Right lobe of liver (tissue), 6 donors: ENCODE measurements around the gene CCDC33. TPM values are rescaled to one million over a fixed set of nuclear protein-coding genes. Genes with fewer than 3 reads are reported as not detected.

Experiments
- ATAC-seq, 4 donors: fragments of 200-7000 bp; cut with Tn5 transposase; one replicate each; pipeline ENCODE4 v1.9.1; 2020; ENCODE audit warnings: mild to moderate bottlenecking in 4 of 4, moderate library complexity in 4 of 4
- DNase-seq, 3 donors: peaks; one replicate each; pipeline ENCODE4 v3.0.0-alpha.2; 2020
- H3K27ac ChIP-seq, 3 donors: fragments of 200-600 bp; one replicate each; pipeline ENCODE4 v1.8.0; 2022
- H3K27me3 ChIP-seq, 2 donors: fragments of 200-600 bp; one replicate each; pipeline ENCODE4 v1.8.0; 2022
- H3K36me3 ChIP-seq, 4 donors: fragments of 200-600 bp; sonication (generic) in 1 of 4; one replicate each; pipeline versions ENCODE4 v1.5.1 to v1.8.0; 2017 to 2022; ENCODE audit warnings: control low read depth in 1 of 4
- H3K4me1 ChIP-seq, 4 donors: fragments of 200-600 bp; sonication (generic) in 1 of 4; one replicate each; pipeline versions ENCODE4 v1.5.1 to v1.8.0; 2017 to 2022; ENCODE audit warnings: control low read depth in 1 of 4
- H3K4me3 ChIP-seq, 3 donors: fragments of 200-600 bp; one replicate each; pipeline ENCODE4 v1.8.0; 2022
- H3K9me3 ChIP-seq, 4 donors: fragments of 200-600 bp; sonication (generic) in 1 of 4; one replicate each; pipeline versions ENCODE4 v1.5.1 to v1.8.0; 2017 to 2022; ENCODE audit warnings: control low read depth in 1 of 4
- POLR2A ChIP-seq: fragments of 450-650 bp; IDR thresholded peaks from one replicate; pipeline ENCODE4 v1.6.1; 2017; ENCODE audit warnings: antibody characterized with exemption, mild to moderate bottlenecking
- WGBS: methylation state at CpG from one replicate; pipeline ENCODE4 v1.1.6; 2018; ENCODE audit warnings: low coverage, low lambda C conversion rate; ENCODE audit not compliant: insufficient coverage; ENCODE audit errors: missing lambda C conversion rate; 5-methylcytosine and 5-hydroxymethylcytosine counted together
- intact Hi-C, 2 donors: fragments of 100-400 bp; cut with DNase I; formaldehyde crosslinking; loops; one replicate each; pipeline versions ENCODE4 v1.11.2 to v1.14.1; 2022
- total RNA-seq, 6 experiments: library from RNA; depleted of rRNA in 2 of 6; stranded (reverse); fragments of >200 nt in 2 of 6; fragmentation: NEBNext Ultra II Directional in 3 of 6; extraction: Animal tissue kit (Norgen Biotek cat#: 25700) in 3 of 6; gene quantifications; one replicate each; pipeline versions ENCODE4 v1.1.0 to v1.2.4, GENCODE V29; 2016 to 2023
- TF ChIP-seq, protein P1 (sequence below), 4 donors: fragments of 200-600 bp in 3 of 4; fragments of 450-650 bp in 1 of 4; IDR thresholded peaks; one replicate each; pipeline versions ENCODE4 v1.5.1 to v1.8.0; 2016 to 2022; ENCODE audit warnings: antibody characterized with exemption in 4 of 4, mild to moderate bottlenecking in 2 of 4
- donor health status: DM: no; HTN: yes; CAD: no.
- donor health status: DM: no; HTN: no; CAD: no.
- donor health status: DM: no; HTN: no; CAD: no.
- donor health status: DM: no; HTN: yes; CAD: no.
- donor health status: DM: no; HTN: yes; CAD: no.

Gene CCDC33
- total RNA-seq, 6 experiments from 2014 or later: not detected

- Histone ChIP-seq H3K4me3 (no peak overlapping the region), H3K9me3 (no peaks in the 10 kb centered on the region), H3K36me3 (no peaks in the 10 kb centered on the region), H3K4me1 (no peaks in the 10 kb centered on the region), H3K27me3 (no peaks in the 10 kb centered on the region), H3K27ac (no peak overlapping the region)
- WGBS: 39% methylated on average over 8 of the region's 11 CpGs
- intact Hi-C loops: loop anchor here in 1 of 2 donors (10.0 kb wide), 1 partner anchor 64 kb away; no protein-coding TSS in a partner anchor
- DNase-seq: no peak
- ATAC-seq: no peak
- no peak for TF ChIP-seq POLR2A
- TF ChIP-seq, protein P1, sequence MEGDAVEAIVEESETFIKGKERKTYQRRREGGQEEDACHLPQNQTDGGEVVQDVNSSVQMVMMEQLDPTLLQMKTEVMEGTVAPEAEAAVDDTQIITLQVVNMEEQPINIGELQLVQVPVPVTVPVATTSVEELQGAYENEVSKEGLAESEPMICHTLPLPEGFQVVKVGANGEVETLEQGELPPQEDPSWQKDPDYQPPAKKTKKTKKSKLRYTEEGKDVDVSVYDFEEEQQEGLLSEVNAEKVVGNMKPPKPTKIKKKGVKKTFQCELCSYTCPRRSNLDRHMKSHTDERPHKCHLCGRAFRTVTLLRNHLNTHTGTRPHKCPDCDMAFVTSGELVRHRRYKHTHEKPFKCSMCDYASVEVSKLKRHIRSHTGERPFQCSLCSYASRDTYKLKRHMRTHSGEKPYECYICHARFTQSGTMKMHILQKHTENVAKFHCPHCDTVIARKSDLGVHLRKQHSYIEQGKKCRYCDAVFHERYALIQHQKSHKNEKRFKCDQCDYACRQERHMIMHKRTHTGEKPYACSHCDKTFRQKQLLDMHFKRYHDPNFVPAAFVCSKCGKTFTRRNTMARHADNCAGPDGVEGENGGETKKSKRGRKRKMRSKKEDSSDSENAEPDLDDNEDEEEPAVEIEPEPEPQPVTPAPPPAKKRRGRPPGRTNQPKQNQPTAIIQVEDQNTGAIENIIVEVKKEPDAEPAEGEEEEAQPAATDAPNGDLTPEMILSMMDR (IDR thresholded peaks at IDR 0.05): no peak
Measured at GRCh38 chr15:74220475-74221248, 15.5 kb upstream of the CCDC33 start.

GRCh38 chr15:74221399-74222239 lies 14.5 kb upstream of the CCDC33 start:
- H3K9me3 ChIP-seq: no peaks in the 10 kb centered on the region
- DNase-seq (no peak), ATAC-seq (no peak)
- no peaks in the 10 kb centered on the region for H3K4me1 ChIP-seq
- intact Hi-C loops: loop anchor here in 1 of 2 donors (10.0 kb wide), 1 partner anchor 63 kb away; no protein-coding TSS in a partner anchor
- no peaks in the 10 kb centered on the region for H3K36me3 ChIP-seq
- TF ChIP-seq, protein P1 (IDR thresholded peaks at IDR 0.05): no peak
- no peak for TF ChIP-seq POLR2A
- no peak overlapping the region for H3K27ac ChIP-seq
- H3K4me3 ChIP-seq: no peak overlapping the region
- H3K27me3 ChIP-seq: no peaks in the 10 kb centered on the region
- WGBS: 24% methylated on average over 6 of the region's 12 CpGs

DNA sequence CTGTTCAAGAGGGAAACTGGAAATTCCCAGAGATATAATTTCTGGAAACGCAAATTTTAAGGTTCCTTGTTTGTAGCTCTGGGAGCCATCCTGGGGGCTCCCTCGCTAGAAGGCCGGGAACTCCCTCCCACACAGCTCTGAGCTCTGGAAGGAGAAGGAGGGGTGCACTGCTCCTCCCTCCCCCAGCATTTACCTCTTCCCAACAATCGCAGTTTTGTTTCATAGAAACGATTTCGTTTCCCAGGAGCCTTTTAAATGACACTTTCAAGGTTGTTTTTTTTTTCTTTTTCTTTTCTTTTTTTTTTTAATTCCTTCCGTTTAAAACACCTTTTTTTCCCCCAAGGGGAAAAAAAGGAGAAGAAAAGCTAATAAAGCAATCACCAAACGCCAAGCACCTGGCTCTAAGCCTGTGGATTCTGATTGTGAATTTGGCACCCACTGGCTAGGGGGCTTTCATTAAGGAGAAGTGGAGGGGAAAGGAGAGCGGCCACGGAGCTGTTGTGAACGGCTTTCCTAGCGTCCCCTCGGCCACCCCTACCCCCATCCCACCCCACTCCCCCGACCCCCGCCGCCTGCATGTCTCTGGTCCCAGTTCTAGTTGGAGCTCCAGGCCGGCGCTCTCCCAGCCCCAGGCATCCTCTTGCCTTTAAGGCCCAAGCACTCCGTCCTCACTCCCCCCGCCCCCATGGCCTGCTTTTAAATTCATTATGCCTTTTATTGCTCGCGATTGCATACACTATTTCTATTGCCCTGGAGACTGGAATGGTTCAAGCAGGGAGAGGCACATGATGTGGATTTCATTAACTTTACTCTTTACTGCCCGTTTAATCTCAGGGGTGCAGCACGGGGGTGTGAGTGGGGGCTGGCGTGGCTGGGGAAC lies 13.6 kb upstream of the CCDC33 start:
- WGBS: 35% methylated on average over 24 of the region's 25 CpGs
- DNase-seq (no peak), ATAC-seq (no peak)
- no peak overlapping the region for H3K4me3 ChIP-seq
- H3K4me1 ChIP-seq: no peaks in the 10 kb centered on the region
- TF ChIP-seq, protein P1 (IDR thresholded peaks at IDR 0.05): no peak
- no peak for TF ChIP-seq POLR2A
- no peak overlapping the region for H3K27ac ChIP-seq
- H3K27me3 ChIP-seq: no peaks in the 10 kb centered on the region
- intact Hi-C loops: loop anchor here in 1 of 2 donors (10.0 kb wide), 1 partner anchor 62 kb away; no protein-coding TSS in a partner anchor
- no peaks in the 10 kb centered on the region for H3K36me3 ChIP-seq
- H3K9me3 ChIP-seq: no peaks in the 10 kb centered on the region

GRCh38 chr15:74225928-74226327 lies 10.2 kb upstream of the CCDC33 start:
- no peaks in the 10 kb centered on the region for H3K9me3 ChIP-seq
- no peak overlapping the region for H3K4me3 ChIP-seq
- ATAC-seq: no peak
- no peaks in the 10 kb centered on the region for H3K27me3 ChIP-seq
- no peak overlapping the region for H3K27ac ChIP-seq
- 31% methylated on average over 2 of the region's 5 CpGs for WGBS
- no peaks in the 10 kb centered on the region for H3K4me1 ChIP-seq
- TF ChIP-seq, protein P1 (IDR thresholded peaks at IDR 0.05): no peak
- no peak for TF ChIP-seq POLR2A
- intact Hi-C loops: loop anchor here in 1 of 2 donors (10.0 kb wide), 1 partner anchor 59 kb away; no protein-coding TSS in a partner anchor
- H3K36me3 ChIP-seq: no peaks in the 10 kb centered on the region
- no peak for DNase-seq
